GM12874 (cell line): ENCODE results near the gene TEKT3.
A peak's percentile ranks its signal among the peaks of the same experiment; 100 is the strongest.

Experiments used
- TF ChIP-seq, protein P1 (sequence below): IDR thresholded peaks from 2 replicates; pipeline ENCODE4 v1.5.1; 2011; ENCODE audit warnings: low read depth, mild to moderate bottlenecking, control low read depth, low read length, moderate library complexity; ENCODE audit not compliant: insufficient read depth

TEKT3 gene

DNA sequence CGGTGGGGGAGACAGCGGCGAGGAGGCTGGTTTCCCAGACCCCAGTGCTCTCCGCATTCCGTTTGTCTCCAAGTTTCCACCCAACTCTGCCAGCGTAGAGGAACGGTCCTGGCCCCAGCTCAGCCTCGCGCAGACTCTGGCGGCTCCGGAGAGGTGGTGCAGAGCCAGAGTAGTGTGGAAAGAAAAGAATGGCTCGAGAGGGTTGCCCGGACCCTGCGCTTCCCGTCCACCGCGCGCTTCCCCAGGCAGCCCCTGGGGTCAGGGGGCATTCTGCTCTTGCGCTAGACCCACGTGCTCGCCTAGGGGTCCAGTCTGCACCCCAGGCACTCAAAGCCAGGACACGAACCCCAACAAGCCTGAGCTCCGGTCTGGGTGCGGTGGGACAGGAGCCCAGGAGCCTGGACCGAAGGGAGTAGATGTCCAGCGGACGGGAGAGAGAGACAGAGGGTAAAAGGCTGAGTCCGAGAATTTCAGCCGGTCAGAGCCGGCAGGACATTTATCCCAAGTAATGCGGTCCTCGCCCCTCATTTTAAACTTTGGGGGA lies 80.1 kb downstream of the TEKT3 start:
- TF ChIP-seq, protein P1, sequence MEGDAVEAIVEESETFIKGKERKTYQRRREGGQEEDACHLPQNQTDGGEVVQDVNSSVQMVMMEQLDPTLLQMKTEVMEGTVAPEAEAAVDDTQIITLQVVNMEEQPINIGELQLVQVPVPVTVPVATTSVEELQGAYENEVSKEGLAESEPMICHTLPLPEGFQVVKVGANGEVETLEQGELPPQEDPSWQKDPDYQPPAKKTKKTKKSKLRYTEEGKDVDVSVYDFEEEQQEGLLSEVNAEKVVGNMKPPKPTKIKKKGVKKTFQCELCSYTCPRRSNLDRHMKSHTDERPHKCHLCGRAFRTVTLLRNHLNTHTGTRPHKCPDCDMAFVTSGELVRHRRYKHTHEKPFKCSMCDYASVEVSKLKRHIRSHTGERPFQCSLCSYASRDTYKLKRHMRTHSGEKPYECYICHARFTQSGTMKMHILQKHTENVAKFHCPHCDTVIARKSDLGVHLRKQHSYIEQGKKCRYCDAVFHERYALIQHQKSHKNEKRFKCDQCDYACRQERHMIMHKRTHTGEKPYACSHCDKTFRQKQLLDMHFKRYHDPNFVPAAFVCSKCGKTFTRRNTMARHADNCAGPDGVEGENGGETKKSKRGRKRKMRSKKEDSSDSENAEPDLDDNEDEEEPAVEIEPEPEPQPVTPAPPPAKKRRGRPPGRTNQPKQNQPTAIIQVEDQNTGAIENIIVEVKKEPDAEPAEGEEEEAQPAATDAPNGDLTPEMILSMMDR = no peak

DNA sequence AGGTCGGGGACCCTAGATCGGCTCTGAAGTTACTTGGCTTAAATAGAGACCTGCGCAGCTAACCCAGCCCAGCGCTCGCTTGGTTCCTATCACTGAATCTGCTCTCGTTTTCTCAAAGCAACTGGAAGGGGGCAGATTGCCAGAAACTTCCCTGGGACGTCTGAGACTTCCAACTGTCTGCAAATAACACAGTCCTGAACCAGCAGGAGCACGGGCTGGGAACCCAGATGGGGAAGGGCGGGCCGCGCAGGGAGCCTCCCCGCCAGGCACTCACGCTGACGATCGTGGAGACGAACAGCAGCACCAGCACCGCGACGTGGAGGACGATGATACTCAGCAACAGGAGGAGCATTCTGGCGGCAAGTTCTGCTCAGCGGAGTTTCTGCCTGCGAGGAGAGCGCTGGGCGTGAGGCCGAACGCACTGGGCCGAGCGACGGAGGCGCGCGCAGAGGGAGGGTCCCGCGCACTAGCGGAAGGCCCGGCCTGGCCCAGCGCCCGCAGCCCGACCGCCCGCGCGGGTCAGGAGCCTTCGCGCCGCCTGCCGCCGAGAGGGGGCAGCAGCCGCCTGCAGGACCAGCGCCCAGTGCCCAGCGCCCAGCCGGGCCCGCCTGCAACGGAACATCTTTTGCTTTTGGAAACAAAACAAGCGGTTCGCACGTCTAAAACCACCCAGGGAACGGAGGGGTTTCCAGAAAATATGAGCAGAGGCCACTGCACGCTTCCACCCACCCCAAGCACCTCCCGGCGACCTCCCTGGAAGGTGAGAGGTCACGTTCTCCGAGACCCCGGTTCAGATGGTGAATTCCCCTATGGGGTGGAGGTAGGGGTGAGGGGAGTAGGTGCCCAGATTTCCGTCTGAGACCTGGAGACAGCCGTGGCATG lies 80.8 kb downstream of the TEKT3 start:
- TF ChIP-seq, protein P1 = peak; percentile 46

DNA sequence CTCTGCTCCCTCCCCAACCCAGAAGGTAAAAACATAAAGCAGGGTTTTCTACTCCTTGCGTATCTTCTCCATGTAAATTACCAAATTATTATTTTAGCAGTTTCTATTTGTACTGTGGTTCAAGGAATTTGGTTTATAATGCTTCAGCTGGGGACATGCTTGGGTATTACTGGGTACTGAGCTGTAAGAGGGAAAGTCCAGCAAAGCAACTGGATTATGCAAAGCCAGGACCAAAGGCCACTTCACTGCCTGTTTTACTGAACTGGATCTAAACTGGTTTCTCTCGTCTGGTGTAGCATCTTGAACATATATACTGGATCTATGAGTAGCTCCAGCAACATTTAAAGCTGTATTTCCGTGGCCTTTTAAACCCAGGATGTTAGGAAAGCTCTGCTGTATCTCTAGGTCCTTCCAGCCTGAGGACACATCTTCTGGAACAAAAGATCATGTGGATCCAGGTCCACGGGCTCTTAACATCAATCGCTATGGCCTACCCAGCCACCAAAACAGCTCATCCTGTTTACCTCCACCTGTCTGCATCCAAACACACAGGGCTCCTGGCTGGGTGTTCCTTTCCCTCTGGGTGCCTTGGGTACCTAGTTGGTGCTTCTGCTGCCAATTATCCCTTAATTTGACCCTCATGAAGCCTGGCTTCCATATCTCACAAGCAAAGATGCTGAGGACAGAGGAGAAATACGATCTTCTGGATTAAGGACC lies 83.4 kb downstream of the TEKT3 start:
- TF ChIP-seq, protein P1 = no peak

DNA sequence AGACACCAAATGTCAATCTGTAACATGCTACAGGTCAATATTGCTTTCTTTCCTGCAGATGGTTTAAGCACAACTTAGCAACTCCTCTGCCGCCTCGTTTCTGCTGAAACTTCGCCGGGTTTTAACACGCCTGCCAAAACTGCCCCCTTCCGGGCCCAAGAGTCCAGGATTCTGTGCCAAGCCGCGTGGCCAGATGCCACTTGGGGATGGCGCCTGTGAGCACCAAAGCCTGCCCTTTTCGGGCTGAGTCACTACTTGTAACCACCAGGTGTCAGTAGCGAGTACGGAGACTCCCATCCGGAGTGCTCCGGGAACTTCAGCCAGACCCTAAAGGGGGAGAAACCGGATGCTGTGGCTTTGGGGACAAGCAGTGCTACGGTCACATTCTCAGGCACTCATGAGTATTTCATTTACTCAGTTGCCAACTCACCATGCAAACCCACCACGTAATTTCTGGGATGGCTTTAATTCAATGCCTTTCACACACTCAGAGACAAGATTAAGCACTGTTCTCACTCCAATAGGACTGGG lies 84.1 kb downstream of the TEKT3 start:
- TF ChIP-seq, protein P1 = peak; percentile 84

DNA sequence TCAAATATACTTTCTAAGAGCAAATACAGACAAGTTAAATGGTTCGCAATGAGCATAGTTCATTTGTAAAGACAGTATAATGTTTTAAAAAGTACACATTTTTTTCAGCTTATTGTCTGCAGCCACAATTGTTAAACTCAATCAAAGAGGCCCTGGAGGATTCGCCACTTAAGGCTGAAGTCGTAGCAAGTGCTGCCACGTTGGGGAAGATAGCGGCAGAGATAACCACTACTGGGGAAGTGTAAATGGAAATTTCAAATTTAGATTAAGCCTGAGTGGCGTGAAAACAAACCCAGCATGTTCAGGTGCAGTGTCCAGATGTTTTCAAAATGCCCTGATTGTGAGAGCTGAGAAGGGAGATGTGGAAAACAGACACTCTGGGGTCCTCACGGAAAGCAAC lies 84.7 kb downstream of the TEKT3 start:
- TF ChIP-seq, protein P1 = no peak

DNA sequence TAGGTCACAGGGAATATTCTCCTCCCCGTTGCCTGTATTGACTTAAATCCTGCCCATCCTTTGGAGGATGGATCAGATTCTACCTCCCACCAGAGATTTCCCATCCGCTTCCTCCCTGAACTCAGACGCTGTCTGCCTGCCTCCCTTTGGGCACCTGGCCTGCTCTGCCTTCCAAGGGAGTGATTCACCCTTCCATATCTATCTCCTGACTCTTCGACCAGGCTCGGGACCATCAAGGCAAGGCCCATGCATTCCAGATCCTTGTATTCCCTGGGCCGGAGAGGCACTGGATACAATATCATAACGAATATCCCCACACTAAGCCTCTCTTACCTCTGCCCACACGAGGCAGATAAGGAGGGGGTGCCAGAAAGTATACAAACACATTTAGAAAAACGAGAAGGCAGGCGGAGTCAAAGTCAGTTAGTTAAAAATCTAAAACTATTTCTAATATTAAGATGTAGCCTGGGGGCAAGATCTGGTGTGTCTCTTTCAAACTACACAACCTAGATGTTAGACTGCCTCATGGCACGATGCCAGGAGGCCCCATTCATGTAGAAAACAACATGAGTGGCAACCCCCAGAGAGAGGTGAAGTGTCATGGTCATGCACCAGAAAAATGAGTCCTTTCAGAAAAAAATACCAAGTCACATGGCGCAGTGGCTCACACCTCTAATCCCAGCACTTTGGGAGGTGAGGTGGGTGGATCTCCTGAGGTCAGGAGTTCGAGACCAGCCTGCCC lies 85.5 kb downstream of the TEKT3 start:
- TF ChIP-seq, protein P1 = no peak
